Calu3 (cell line): ENCODE results near the gene JAG1. TPM values are rescaled to one million over a fixed set of nuclear protein-coding genes. Genes with fewer than 3 reads are reported as not detected.

Experiments
- BruUV-seq: library from RNA; stranded (reverse); fragments of 400-500 nt; replicated peaks from 2 replicates; lab custom pipeline; 2021; lab: Mats Ljungman, UMichigan
- CTCF ChIA-PET: fragments of 300-600 bp; sonication (Branson Sonifier 250); formaldehyde crosslinking; loops from one replicate; lab custom pipeline; 2022; ENCODE audit warnings: antibody characterized with exemption; lab: Charles Lee
- DNase-seq: peaks from one replicate; pipeline ENCODE4 v3.0.0; 2022
- H3K27ac Mint-ChIP-seq: one replicate; pipeline ENCODE4 v1.8.0; 2022; ENCODE audit warnings: mixed read lengths; ENCODE audit not compliant: unreplicated experiment
- H3K27me3 Mint-ChIP-seq: one replicate; pipeline ENCODE4 v1.8.0; 2022; ENCODE audit warnings: mixed read lengths; ENCODE audit not compliant: unreplicated experiment
- H3K36me3 Mint-ChIP-seq: one replicate; pipeline ENCODE4 v1.8.0; 2022; ENCODE audit warnings: mild to moderate bottlenecking, moderate library complexity, mixed read lengths; ENCODE audit not compliant: insufficient read depth, unreplicated experiment
- H3K4me1 Mint-ChIP-seq: one replicate; pipeline ENCODE4 v1.8.0; 2022; ENCODE audit warnings: mild to moderate bottlenecking, low read depth, mixed read lengths; ENCODE audit not compliant: unreplicated experiment
- H3K4me3 Mint-ChIP-seq: one replicate; pipeline ENCODE4 v1.8.0; 2022; ENCODE audit warnings: mild to moderate bottlenecking, low read depth, moderate library complexity, mixed read lengths; ENCODE audit not compliant: unreplicated experiment
- H3K9me3 Mint-ChIP-seq: one replicate; pipeline ENCODE4 v1.8.0; 2022; ENCODE audit warnings: low read depth, mixed read lengths; ENCODE audit not compliant: unreplicated experiment
- intact Hi-C: fragments of 100-400 bp; cut with micrococcal nuclease; formaldehyde crosslinking; loops from one replicate; pipeline ENCODE4 v1.10.0; 2022; ENCODE audit not compliant: unreplicated experiment
- total RNA-seq: library from RNA; stranded (reverse); gene quantifications from 2 replicates; pipeline ENCODE4 v1.2.3, GENCODE V29; 2022
- TF ChIP-seq, protein P1 (sequence below): fragments of 200-600 bp; IDR thresholded peaks from one replicate; pipeline ENCODE4 v1.8.0; 2022; ENCODE audit warnings: antibody characterized with exemption; ENCODE audit not compliant: unreplicated experiment

Gene JAG1
- total RNA-seq, 1 experiment from 2014 or later, result 245 TPM

DNA sequence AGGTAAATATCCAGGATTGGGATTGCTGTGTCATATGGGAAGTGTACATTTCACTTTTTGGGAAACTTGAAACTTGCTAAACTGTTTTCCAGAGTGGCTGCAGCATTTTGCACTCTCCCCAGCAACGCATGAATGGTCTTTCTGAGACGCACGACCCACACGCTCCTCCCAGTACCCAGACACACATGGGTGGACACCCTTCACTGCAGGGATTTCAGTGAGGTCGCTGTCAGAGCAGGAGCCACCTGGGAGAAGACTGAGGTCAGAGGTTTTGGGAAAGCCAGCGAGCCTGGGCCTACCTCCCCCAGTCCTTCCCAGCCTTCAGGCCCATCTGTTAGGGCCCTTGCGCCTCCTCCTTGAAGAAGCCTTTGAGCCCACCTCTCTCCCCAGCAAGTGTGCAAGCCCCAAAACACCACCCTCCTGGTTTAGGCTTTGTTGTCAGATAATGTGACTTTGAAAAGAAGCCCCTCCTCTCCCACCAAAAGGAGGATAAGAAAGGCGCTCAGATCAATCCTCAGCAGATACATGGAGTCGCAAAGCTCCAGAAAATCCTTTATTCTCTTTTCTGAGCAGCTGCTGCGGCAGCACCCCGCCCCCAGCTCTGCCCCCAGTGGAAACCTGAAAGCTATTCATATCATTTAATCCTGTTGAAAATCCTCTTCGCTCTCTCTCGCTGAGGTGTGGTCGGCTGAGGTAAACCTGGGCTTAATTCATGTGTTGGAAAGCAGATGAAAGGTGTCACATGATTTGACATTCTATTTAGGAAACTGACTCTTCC lies 12.7 kb upstream of the JAG1 start:
- CTCF ChIA-PET, result no interaction called here
- intact Hi-C loops, result no loop called here
- TF ChIP-seq, protein P1, sequence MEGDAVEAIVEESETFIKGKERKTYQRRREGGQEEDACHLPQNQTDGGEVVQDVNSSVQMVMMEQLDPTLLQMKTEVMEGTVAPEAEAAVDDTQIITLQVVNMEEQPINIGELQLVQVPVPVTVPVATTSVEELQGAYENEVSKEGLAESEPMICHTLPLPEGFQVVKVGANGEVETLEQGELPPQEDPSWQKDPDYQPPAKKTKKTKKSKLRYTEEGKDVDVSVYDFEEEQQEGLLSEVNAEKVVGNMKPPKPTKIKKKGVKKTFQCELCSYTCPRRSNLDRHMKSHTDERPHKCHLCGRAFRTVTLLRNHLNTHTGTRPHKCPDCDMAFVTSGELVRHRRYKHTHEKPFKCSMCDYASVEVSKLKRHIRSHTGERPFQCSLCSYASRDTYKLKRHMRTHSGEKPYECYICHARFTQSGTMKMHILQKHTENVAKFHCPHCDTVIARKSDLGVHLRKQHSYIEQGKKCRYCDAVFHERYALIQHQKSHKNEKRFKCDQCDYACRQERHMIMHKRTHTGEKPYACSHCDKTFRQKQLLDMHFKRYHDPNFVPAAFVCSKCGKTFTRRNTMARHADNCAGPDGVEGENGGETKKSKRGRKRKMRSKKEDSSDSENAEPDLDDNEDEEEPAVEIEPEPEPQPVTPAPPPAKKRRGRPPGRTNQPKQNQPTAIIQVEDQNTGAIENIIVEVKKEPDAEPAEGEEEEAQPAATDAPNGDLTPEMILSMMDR, result no peak
- Mint-ChIP-seq H3K4me3 (no peak overlapping the region), H3K9me3 (no peaks in the 10 kb centered on the region), H3K4me1 (no peaks in the 10 kb centered on the region), H3K36me3 (no peaks in the 10 kb centered on the region), H3K27me3 (no peaks in the 10 kb centered on the region), H3K27ac (no peak overlapping the region)
- BruUV-seq, result no TSS peak
- no peak for DNase-seq

- Mint-ChIP-seq H3K27ac (no peak overlapping the region), H3K9me3 (no peaks in the 10 kb centered on the region), H3K36me3 (peaks cover 3% of the 10 kb centered on the region), H3K4me1 (peaks cover 6% of the 10 kb centered on the region), H3K4me3 (no peak overlapping the region), H3K27me3 (no peaks in the 10 kb centered on the region)
- intact Hi-C loops, result no loop called here
- no TSS peak for BruUV-seq
- no peak for DNase-seq
- CTCF ChIA-PET, result no interaction called here
- TF ChIP-seq, protein P1, result no peak
Observed at GRCh38 chr20:10683537-10683936, 9.7 kb upstream of the JAG1 start.

- peaks cover 6% of the 10 kb centered on the region for H3K36me3 Mint-ChIP-seq
- no TSS peak for BruUV-seq
- H3K27ac Mint-ChIP-seq, result no peak overlapping the region
- no peaks in the 10 kb centered on the region for H3K9me3 Mint-ChIP-seq
- H3K27me3 Mint-ChIP-seq, result no peaks in the 10 kb centered on the region
- peaks cover 12% of the 10 kb centered on the region for H3K4me1 Mint-ChIP-seq
- TF ChIP-seq, protein P1, result no peak
- H3K4me3 Mint-ChIP-seq, result no peak overlapping the region
- no peak for DNase-seq
- intact Hi-C loops, result no loop called here
- CTCF ChIA-PET, result no interaction called here
Observed at GRCh38 chr20:10682939-10683338, 9.1 kb upstream of the JAG1 start.

- BruUV-seq, result no TSS peak
- no peak for DNase-seq
- intact Hi-C loops, result no loop called here
- H3K4me1 Mint-ChIP-seq, result peaks cover 19% of the 10 kb centered on the region
- no peaks in the 10 kb centered on the region for H3K9me3 Mint-ChIP-seq
- CTCF ChIA-PET, result no interaction called here
- no peak overlapping the region for H3K27ac Mint-ChIP-seq
- H3K27me3 Mint-ChIP-seq, result no peaks in the 10 kb centered on the region
- no peak overlapping the region for H3K4me3 Mint-ChIP-seq
- TF ChIP-seq, protein P1, result no peak
- peaks cover 6% of the 10 kb centered on the region for H3K36me3 Mint-ChIP-seq
Observed at GRCh38 chr20:10681494-10681893, 7.7 kb upstream of the JAG1 start.
